ENCODE results near the gene MANSC1.

The MANSC1 gene

GRCh38 chr12:12302976-12303375 lies 47.1 kb downstream of the MANSC1 start:
- ChIA-PET POLR2A (no interaction called here), CTCF (no interaction called here)
- H3K4me3 ChIP-seq (ENCODE audit: low read depth, low read length) = no peak overlapping the region
- no peaks in the 10 kb centered on the region for H3K4me1 ChIP-seq (ENCODE audit: control insufficient read depth, insufficient read depth, low read length)
- H3K36me3 ChIP-seq (ENCODE audit: control insufficient read depth in 2 of 2, insufficient read depth in 1 of 2, low read length in 2 of 2) = no peaks in the 10 kb centered on the region
- TF ChIP-seq ZNF76 (tag by site-specific recombination; IDR thresholded peaks at IDR 0.05; ENCODE audit: borderline replicate concordance, low read depth) (no peak), ZBTB11 (tag by site-specific recombination; conservative IDR thresholded peaks at IDR 0.05; ENCODE audit: low read depth) (no peak), ZNF140 (tag by site-specific recombination; IDR thresholded peaks at IDR 0.05) (peak; percentile 48; the same call in 1 of the 2 replicates), ZNF10 (tag by site-specific recombination; IDR thresholded peaks at IDR 0.05) (peak; percentile 75; the same call in 1 of the 2 replicates), ZNF555 (tag by site-specific recombination; conservative IDR thresholded peaks at IDR 0.05) (no peak), INSM2 (tag by site-specific recombination; IDR thresholded peaks at IDR 0.05) (no peak), ZNF146 (tag by site-specific recombination; IDR thresholded peaks at IDR 0.05) (peak; percentile 60; the same call in 1 of the 2 replicates)
- no peak overlapping the region for H3K27ac ChIP-seq (ENCODE audit: extremely low read depth, low read depth, low read length)
- H3K9me3 ChIP-seq (ENCODE audit: control insufficient read depth, insufficient read depth, low read depth, low read length) = no peaks in the 10 kb centered on the region

- no peak for TF ChIP-seq WT1 (tag by site-specific recombination; IDR thresholded peaks at IDR 0.05)
- TF ChIP-seq ZNF571 (tag by site-specific recombination; IDR thresholded peaks at IDR 0.05) = no peak
- TF ChIP-seq, protein P1, sequence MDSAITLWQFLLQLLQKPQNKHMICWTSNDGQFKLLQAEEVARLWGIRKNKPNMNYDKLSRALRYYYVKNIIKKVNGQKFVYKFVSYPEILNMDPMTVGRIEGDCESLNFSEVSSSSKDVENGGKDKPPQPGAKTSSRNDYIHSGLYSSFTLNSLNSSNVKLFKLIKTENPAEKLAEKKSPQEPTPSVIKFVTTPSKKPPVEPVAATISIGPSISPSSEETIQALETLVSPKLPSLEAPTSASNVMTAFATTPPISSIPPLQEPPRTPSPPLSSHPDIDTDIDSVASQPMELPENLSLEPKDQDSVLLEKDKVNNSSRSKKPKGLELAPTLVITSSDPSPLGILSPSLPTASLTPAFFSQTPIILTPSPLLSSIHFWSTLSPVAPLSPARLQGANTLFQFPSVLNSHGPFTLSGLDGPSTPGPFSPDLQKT (IDR thresholded peaks at IDR 0.05; ENCODE audit: borderline replicate concordance, low read depth, low read length) = no peak
- TF ChIP-seq ZBTB48 (tag by site-specific recombination; IDR thresholded peaks at IDR 0.05) = no peak
- no peak for TF ChIP-seq REST (tag by site-specific recombination; IDR thresholded peaks at IDR 0.05)
- no peak for TF ChIP-seq ZNF221 (tag by site-specific recombination; IDR thresholded peaks at IDR 0.05; ENCODE audit: borderline replicate concordance)
- no peak overlapping the region for H3K4me3 ChIP-seq (ENCODE audit: low read depth, low read length)
- no peaks in the 10 kb centered on the region for H3K4me1 ChIP-seq (ENCODE audit: control insufficient read depth, insufficient read depth, low read length)
- no peaks in the 10 kb centered on the region for H3K9me3 ChIP-seq (ENCODE audit: control insufficient read depth, insufficient read depth, low read depth, low read length)
- H3K27ac ChIP-seq (ENCODE audit: extremely low read depth, low read depth, low read length) = no peak overlapping the region
- ChIA-PET CTCF (interaction anchor here (1.5 kb wide), 1 partner anchor 26 kb away, joined by 8 read pairs; no protein-coding TSS in a partner anchor), POLR2A (no interaction called here)
- no peaks in the 10 kb centered on the region for H3K36me3 ChIP-seq (ENCODE audit: control insufficient read depth in 2 of 2, insufficient read depth in 1 of 2, low read length in 2 of 2)
Measured at GRCh38 chr12:12301122-12301521, 48.9 kb downstream of the MANSC1 start.

Data from HEK293 (cell line).